Globus pallidus (tissue), 1 donor: ENCODE measurements around the gene TP53TG5.
A peak's percentile ranks its signal among the peaks of the same experiment; 100 is the strongest.

Experiments
- DNase-seq: peaks from one replicate; pipeline ENCODE4 v3.0.0-alpha.2; 2015; ENCODE audit warnings: low spot score

The TP53TG5 gene

DNA sequence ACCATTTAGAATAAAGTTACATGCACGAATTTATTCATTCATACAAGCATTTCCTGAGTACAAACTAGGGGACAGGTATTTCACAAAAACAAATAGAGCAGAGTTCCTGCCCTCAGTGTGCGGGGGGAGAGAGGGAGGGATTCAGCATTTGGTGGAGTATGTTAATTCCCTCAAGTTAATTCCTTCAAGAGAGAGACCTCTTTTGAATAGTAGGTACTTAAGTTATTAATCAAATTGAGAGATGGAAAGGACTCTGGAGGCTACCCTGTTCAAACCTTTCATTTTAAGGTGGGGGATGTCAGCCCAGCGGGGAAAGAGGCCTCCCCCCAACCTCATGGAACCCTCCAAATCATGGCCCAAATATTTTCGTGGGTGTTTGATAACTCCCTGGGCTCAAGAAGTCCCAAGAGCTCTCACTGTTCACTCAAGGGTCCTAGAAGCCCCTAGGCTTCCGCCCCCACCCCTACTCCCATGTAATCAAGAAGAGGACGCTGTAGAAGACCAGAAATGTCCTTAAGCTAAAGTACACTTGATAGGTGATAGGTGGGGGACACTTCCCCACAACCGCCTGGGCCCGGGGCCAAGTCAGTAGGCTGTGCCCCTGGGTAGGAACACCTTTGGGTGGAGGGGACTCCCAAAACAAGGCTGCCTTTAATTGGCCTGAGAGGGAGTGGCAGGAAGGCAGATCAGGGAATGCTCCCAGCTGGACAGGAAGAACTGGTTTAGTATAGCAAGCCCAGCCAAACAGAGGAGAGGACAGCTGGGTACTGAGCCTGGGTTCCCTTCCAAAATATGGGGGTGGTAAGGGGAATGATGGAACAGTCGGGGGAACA, 32.8 kb downstream of the TP53TG5 start:
- no peak for DNase-seq

DNA sequence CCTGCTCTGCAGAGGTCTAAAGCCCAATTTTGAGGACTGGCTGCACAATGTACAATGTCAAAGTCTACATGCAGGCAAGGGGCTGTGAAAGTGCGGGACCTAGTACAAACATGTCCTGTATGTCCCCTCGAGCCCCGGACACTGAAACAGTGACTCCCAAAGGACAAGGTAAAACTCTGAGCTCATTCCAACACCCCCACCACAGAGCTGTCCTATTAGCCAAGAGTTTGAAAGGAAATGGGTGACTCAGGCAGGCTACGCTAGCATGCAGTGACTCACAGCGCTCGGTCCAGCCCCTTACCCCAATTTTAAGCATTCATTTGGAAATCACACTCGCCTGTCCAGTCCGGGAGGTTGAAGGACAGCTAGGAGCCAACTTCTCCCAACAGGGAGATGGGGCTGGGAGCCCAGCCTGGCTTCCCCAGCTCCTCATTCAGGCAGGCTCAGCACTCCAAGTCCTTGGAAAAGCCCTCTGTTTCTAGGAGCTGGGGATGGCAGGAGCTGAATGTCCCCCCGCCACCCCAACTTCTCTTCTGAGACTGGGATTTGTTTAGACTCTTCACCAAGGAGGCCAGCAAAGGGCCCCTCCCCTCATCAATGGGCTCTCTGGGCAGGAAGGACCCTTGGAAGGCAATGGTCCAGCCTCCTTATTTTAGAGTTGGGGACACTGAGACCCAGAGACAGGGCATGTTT, 33.8 kb downstream of the TP53TG5 start:
- peak; percentile 53 for DNase-seq

DNA sequence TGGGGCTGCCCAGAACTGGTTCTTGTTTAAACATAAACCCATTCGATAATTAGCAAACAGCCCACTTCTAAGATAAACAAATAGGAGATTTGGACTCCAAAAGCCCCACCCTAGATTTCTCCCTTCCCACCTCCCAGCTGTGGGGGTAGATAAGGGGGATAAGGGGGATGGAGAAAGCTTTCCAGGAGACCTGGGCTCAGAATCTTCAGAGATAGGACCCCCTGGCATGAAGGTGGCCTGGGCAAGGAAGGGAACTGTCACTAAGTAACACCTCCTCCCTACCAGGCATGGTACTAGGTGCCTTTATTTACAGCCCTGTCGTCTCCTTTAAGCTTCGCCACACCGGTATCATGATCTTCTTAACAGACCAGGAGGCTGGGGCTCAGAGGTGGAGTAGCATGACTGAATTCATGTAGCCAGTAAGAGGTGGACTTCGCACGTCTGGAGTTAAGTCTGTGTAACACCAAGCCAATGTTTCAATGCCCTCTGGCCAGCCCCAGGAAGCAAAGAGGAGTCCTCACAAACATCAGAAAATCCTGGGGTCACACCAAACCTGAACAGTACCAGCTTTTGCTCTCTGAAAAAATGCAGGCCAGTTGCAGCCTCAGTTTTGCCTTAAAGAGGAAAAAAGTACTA, 34.5 kb downstream of the TP53TG5 start:
- no peak for DNase-seq

DNA sequence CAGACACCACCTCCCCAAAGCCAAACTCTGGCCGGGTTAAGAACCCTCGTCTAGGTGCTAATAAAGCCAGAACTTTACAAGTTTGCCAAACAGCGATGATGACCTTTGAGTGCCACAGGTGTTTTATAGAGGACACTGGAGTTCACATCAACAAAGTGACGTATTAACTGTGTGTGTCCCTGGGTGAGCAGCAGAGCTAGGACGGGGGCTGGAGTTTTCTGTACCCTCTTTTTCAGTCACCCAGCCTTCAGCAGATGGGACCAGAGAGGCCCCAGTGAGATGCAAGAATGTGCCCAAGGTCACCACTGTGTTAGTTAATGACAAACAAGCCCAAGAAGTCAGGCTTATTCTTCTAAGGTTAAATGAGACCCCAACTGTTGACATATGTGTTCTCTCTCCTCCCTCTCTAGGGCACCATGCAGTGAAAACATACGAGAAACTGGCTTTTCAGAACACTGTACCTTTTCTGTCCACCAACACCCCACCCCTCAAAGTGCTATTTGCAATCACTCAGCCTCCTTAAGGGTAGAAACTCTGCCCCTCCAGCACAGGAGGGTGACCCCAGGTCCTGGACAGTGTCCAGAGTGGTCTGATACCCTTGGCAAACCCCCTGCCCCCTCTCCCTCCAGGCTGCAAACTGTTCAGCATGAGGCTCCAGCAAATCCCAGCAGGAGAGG, 35.1 kb downstream of the TP53TG5 start:
- no peak for DNase-seq

DNA sequence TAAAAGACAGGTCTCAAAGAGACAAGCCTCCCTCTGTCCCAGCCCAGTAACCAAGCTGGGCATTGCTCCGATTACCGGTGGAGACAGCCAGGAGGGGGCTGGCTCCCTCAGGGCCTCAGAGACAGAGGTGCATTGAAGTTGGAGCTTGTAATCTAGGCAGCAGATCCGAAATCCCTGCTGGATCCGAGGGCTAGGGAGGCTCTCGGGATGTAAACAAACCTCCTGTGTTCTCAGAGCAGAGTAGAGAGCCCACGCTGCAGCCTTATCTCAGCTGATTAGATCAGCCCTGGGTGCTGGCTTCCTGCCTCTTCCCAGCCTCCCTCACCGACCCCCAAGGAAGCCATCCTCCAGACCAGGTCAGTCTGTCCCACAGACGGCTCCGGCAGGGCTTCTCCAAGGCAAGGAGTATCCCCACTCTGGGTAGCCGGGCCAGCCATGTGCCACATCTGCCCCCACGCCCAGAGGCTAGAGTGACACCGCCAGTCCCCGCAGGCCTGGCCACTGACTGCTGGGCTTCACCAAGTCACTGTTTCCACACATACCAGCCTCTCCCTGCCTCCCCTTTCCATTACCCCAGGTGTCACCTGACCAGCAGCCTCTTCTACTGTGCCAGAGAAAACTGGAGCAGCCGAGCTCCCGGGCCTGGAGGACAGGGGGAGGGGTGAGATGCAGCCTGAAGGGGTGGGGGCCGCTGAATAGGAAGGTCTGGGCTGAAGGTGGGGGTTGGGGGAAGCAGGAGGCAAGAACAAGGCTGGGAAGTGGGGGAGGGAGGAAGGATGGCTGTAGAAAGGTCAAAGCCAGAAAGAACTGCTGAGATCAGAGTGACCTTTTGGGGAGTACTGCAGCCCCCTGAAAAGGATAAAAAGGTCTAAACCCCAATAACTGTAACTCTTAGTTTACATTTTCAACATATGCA, 35.9 kb downstream of the TP53TG5 start:
- peak; percentile 70 for DNase-seq

DNA sequence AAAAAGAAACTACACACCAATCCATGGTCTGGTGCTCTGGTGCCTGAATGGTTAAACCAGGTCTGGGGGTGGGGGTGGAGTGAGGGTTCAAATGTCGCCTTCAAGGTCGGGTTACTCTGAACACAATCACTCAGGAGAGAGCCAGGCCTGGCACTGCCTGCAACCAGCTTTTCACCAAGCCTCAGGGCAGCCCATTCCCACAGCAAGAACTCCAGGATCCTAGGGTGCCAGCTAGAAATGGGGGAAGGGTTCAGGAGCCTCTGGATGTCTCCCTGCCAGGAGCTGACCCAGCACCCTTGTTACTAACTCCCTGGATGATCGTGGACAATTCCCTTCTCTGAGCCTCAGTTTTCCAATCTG, 36.6 kb downstream of the TP53TG5 start:
- no peak for DNase-seq

DNA sequence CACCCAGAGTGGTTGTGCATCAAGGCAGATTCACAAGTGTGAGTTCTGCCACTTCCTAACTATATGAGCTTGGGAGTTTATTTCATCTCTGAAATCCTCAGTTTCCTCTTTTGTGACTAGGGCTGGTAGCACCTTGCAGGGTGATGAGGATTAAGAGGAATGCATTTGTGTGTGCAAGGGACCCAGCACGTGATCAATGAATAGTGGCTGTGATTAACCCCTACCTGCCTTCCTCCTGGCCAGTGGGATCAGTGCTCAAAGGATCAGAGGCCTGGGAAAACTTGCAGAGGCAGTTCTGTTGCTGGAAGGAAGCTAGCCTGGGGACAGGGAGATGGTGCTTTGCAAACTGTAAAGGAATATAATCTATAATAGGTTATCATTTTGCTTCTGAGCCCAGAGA, 37.2 kb downstream of the TP53TG5 start:
- DNase-seq, result no peak

DNA sequence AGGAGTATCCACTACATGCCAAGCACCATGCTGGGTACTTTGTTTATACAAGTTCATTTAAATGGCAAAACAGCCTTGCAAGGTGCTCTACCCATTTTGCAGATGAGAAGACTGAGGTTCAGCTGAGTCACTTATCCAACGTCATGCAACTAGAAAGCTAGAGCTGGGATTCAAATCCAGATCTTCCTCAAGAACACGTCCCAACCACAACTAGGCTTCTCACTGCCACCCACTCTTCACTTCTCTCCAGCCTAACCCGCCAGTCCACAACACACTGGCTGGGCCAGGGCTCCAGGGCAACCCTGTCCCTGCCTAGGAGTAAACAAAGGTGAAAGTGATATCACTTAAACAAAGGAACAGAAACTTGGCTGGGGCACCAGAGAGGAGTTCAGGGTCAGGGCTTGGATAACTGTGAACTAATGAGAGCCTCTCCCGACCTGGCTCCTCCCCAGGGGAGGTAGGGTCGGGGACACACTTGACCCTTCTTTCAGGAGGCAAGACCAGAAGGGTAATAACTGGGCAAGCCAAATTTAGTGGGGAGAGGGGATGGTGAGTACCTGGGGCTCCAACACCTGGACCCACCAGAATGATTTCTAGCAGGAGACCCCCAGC, 37.8 kb downstream of the TP53TG5 start:
- DNase-seq, result no peak

DNA sequence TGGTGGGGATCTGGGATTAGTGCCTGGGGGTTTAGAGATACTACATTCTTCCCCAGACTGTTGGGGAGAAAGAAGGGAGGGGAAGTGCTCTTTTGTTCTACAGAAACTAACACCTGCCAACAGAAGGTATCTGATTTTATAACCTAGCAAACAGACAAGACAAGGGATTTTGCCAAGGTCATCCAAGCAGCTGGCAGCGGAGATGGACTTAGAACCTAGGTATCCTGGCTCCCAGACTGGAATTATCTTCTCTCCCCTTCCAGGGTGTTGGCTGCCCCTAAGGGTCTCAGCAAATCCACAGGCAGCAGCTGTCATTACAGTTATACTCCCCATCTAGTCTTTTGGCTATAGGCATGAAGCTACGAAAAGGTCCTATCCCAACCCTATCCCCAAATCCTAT, 38.3 kb downstream of the TP53TG5 start:
- DNase-seq, result no peak

DNA sequence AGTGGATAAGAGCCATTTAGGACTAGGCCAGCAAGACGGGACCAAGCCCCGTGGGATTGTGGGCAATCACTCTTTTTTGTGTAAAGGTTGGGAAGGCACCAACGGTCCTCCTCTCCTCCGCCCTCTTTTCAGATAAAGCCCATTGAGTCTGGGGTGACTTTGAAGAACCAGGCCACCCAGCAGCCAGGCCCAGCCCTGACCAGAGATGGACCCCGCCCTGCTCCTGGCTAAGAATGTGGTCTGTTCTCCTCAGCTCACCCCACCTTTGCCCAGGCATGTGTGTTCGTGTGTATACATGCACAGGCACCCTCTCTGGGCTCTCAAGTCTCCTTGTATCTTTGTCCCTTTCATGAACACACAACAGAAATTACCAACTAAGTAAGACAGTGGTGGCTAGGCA, 39.0 kb downstream of the TP53TG5 start:
- DNase-seq, result no peak

DNA sequence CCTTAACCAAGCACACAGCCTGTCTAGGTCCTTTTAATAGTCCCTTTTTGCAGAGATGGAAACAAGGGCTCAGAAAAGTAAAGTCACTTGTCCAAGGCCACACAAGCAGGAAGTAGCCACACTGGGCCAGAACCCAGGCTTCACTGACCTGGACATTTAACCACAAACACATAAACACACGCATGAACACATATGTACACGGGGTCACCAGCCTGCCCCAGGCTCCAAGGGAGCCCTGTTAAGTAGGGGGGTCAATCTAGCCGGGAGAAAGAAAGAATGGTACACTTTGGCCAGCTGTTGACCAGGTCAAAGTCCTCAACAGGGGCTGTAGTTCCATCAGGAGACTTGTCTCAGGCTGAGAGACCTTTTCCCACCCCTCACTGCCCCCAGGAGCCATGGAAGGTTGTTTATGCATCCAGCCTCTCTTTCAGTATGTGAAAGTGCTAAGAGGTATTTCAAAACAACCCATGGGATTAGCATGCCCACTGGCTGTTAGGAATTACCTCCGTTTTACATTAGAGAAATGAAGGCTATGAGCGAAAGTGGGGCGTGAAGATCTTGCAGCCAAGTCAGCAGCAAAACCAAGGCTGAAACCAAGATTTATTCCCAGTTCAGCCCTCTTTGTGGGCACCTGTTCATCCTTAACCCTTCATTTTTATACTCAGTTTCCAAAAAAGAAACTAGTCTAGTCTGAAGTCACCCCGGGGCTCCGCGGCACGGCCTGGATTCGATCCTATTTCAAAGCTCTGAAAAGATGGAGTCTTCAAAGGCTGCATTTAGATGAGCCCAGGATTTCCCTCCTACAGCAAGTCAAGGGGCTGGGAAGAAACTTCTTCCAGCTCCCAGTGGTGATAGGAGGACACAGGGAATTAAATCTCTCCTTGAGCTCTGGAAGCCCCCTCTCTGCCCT, 39.7 kb downstream of the TP53TG5 start:
- no peak for DNase-seq

DNA sequence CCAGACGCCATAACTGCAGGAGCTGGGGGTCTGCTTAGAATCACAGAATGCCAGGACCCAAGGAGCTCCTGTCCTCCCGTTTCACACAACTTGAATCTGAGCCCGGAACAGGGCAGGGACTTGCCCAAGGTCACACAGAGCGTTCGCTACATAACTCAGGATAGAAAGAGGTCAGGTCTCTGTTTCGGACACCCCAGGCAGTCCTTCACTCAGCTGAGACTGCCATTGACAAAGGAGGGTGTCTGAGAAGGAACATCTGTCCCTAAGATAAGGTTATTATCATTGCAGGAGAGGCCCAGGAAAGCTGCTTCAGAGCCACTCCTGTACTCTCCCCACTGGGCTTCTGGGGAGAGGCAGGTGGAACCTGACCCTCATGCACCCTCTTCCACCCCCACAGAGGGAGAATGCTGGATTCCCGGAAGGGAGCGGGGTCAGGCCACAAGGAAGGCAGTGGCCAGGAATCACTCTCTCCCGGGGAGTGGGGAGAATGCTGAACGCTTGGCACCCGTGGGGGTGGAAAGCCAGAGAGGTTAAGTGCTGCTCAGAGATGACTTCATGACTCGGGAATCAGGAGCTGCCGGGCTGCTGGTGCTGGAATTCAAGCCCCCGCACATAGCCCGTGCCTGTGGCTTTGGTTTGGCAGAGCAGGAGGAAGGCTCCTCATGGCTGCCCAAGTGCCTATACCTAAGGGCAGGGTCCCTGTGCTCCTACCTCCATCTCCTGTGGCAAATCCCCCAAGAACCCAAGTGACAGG, 40.6 kb downstream of the TP53TG5 start:
- DNase-seq, result no peak

DNA sequence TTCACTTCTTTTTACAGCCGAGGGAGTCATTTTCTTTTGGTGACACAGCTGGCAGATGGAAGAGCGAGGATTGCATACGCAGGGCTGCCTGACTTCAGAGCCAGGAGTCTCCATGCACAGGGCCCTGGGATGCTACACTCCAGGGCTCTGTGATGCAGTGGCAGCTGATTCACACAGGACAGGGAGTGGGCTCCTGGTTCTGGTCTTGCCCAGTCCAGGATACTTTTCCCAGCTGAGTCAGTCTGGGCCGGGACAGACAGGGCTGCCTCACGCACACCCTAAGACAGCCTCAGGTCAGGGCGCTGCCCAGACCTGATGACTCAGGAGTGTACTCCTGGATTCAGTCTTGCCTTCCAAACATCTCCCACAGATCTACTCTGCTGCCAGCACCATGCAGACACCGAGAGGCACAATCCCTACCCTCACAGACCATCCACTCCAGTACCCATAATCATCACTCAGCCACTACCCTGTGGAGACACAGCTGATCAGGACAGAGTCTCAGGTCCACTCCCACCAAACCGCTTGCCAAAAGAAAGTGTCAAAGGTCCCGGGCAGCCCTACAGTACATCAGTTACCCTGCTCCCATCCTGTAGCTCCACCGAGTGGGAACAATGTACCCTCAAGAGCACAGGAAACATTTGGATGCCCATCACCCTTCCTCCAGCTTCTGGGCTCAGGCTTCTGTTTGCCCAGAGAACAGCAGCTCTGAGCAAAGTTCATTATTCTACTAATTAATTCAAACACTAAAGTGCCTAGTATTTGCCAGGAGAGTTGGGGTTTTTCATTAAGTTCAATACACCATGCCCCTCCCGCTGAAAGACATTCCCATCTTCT, 41.4 kb downstream of the TP53TG5 start:
- DNase-seq, result no peak

DNA sequence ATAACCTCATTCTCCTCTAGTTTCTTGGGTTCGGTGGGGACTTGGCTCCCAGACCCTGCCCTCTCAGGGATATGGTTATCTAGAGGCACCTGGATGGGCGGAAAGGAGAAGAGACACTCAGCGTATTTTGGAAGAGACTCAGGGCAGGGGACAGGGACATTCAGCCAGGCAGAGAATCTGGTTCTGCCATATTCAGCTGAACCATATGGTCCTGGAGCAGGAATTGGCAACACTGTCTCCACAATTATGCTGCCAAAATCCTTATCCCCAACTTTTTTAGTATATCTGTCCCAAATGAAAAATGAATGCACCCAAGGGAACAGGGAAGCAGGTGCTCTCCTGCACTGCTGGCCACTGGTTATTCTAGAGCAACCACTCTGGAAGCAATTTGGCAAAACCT, 47.6 kb downstream of the TP53TG5 start:
- no peak for DNase-seq

DNA sequence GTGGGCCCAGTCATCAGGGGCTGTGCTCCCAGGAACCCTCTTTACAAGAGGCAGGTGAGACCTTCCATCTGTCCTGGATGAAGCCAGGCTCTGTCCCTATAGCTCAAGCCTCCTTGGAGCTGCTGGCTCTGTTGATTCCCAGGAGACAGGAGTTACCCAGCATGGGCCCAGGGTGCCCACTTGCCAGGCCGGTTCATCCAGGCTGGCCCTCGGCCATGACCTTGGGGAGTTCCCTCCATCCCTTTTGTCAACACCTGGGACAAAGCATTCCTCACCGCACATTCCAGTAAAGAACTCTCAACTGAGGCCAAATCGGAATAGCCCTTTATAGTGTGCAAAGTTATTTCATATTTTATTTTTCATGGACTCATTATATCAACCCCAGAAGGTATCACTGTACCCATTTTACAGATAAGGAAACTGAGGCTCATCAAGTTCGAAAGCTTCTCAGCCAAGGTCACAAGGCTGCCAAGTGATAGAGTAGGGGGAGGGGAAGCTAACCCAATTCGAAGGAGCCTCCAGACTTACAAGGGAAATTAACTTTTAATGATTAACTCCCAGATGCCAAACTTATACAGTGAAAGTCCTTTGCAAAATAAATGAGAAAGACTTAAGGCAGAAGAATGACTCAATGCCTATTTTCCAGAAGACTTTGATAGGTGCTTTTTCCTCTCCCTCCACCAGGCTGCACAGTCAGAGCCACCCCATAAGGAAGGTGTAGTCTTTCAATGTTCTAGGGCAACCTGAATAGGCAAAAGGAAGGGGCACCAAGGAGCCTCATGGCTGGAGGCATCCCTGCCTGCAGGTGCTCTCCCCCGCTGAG, 48.4 kb downstream of the TP53TG5 start:
- no peak for DNase-seq

DNA sequence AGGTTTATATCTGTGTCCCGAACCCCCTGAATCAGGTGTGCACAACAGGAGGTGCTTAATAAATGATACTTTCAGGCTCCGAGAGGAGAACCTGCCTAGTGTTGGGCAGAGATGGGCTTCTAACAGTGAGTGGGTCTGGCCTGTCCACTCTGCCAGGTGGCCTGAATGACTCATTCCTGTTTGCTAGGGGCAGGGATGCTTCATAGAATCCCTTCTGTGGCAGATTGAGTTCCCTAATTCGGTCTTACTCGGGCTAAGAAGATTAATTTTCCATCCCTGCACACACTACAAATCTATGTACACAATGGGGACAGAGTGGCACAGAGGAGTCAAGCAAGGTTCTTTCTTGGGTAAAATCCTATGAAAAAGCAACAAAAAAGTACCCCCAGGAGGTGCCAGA, 49.7 kb downstream of the TP53TG5 start:
- DNase-seq, result no peak

DNA sequence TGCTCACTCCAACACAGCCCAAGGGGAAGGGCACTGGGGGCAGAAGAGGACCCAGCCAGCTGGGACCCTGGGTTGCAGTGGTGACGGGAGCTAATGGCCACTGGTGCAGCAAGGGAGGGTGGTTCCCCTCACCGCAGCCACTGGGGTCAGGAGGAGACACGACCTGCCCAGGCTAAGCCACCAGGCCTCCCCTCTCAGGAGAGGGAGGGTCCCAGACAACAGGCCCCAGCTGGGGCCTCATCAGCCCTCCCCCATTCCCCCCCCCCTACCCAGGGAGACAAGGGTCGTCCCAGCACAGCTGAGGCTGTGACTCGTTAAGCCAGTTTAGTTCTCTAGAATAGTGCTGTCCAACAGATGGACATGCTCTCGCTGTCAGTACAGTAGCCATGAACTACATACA, 52.8 kb downstream of the TP53TG5 start:
- DNase-seq, result no peak

DNA sequence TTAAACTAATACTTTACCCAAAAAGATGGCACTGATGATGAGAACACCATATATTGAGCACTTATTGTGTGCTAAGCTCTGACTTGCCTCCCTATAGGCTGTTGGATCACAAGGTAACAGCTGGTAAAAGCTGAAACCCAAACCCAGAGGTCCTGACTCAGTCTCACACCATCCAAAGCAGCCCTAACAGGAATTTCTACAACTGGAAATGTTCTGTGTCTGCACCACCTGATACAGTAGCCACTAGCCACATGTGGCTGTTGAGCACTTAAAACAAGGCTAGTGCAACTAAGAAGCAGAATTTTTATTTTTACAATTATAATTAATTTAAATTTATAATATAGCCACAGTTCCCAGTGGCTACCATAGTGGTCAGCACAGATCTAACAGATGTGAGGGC, 54.4 kb downstream of the TP53TG5 start:
- no peak for DNase-seq
